HFFc6 (cell line): ENCODE measurements around the gene SMC1B. TPM values are rescaled to one million over a fixed set of nuclear protein-coding genes. Genes with fewer than 3 reads are reported as not detected.
"Not testable (repeated sequence)": the region's sequence is repeated elsewhere in the genome, so short reads cannot be mapped to it uniquely, and the experiment has no call there.

Experiments used
- DNase-seq: peaks from one replicate; pipeline ENCODE4 v3.0.0-alpha.2; 2018
- H3K27ac Mint-ChIP-seq: 2 replicates; pipeline ENCODE4 v1.8.0; 2020; ENCODE audit warnings: mild to moderate bottlenecking, mixed read lengths
- H3K27me3 Mint-ChIP-seq: 2 replicates; pipeline ENCODE4 v1.8.0; 2021; ENCODE audit warnings: mild to moderate bottlenecking, moderate library complexity, mixed read lengths; ENCODE audit not compliant: insufficient read depth
- H3K36me3 Mint-ChIP-seq: 2 replicates; pipeline ENCODE4 v1.8.0; 2021; ENCODE audit warnings: low read depth, mixed read lengths
- H3K4me1 Mint-ChIP-seq: 2 replicates; pipeline ENCODE4 v1.8.0; 2020; ENCODE audit warnings: low read depth, mixed read lengths
- H3K4me3 Mint-ChIP-seq: 2 replicates; pipeline ENCODE4 v1.8.0; 2020; ENCODE audit warnings: mild to moderate bottlenecking, moderate library complexity, mixed read lengths
- H3K9me3 Mint-ChIP-seq: 2 replicates; pipeline ENCODE4 v1.8.0; 2020; ENCODE audit warnings: mild to moderate bottlenecking, mixed read lengths
- total RNA-seq, 6 experiments: library from RNA; stranded (reverse); fragmentation: NEBNext Ultra II Directional; extraction: Animal tissue kit (Norgen Biotek cat#: 25700); gene quantifications; 2 replicates in 1 of 6; 3 replicates in 5 of 6; pipeline ENCODE4 v1.2.3, GENCODE V29; 2021
- TF ChIP-seq, protein P1 (sequence below): fragments of 200-600 bp; sonication (generic); IDR thresholded peaks from 2 replicates; pipeline ENCODE4 v1.5.0; 2021; ENCODE audit warnings: antibody characterized with exemption, mild to moderate bottlenecking

The SMC1B gene
- total RNA-seq, 6 experiments from 2014 or later: 0.06 TPM; not detected in 5

- Mint-ChIP-seq H3K4me3 (no peak overlapping the region), H3K27ac (no peak overlapping the region), H3K9me3 (no peaks in the 10 kb centered on the region), H3K36me3 (no peaks in the 10 kb centered on the region), H3K4me1 (peaks cover 6% of the 10 kb centered on the region), H3K27me3 (peaks cover 10% of the 10 kb centered on the region)
- TF ChIP-seq, protein P1, sequence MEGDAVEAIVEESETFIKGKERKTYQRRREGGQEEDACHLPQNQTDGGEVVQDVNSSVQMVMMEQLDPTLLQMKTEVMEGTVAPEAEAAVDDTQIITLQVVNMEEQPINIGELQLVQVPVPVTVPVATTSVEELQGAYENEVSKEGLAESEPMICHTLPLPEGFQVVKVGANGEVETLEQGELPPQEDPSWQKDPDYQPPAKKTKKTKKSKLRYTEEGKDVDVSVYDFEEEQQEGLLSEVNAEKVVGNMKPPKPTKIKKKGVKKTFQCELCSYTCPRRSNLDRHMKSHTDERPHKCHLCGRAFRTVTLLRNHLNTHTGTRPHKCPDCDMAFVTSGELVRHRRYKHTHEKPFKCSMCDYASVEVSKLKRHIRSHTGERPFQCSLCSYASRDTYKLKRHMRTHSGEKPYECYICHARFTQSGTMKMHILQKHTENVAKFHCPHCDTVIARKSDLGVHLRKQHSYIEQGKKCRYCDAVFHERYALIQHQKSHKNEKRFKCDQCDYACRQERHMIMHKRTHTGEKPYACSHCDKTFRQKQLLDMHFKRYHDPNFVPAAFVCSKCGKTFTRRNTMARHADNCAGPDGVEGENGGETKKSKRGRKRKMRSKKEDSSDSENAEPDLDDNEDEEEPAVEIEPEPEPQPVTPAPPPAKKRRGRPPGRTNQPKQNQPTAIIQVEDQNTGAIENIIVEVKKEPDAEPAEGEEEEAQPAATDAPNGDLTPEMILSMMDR: no peak
- no peak for DNase-seq
Measured at GRCh38 chr22:45298934-45299505, 114.4 kb downstream of the SMC1B start.

DNA sequence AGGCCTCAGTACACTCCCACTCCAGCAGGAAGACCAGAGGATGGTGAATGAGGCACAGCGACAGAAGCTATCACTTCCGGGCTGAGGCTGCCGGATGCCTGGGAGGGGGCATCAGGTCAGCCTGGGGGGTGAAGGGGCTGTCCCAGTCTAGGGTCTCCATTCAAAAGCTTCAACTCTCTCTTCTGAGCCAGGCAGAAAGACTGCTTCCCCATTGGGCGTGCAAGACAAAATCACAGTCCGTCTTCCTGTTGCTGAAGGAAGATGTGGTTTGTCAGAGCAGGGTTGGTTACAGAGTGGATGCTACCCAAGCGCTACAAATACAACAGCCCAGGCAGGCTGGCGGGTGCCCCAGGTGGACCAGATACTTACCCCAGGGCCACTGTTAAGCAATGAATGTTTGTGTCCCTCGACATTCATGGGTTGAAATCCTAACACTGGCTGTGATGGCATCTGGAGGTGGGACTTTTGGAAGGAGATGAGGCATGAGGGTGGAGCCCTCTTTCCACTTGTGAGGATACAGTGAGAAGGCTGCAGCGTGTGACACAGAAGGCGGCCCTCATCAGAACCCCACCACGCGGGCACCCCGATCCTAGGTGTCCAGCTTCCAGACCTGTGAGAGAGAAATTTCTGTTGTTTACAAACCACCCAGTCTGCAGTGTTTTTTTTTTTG is 116.6 kb downstream of the SMC1B start:
- H3K27ac Mint-ChIP-seq: no peak overlapping the region
- peaks cover 19% of the 10 kb centered on the region for H3K27me3 Mint-ChIP-seq
- no peak overlapping the region for H3K4me3 Mint-ChIP-seq
- H3K9me3 Mint-ChIP-seq: no peaks in the 10 kb centered on the region
- H3K4me1 Mint-ChIP-seq: peaks cover 2% of the 10 kb centered on the region
- no peaks in the 10 kb centered on the region for H3K36me3 Mint-ChIP-seq
- TF ChIP-seq, protein P1: no peak
- DNase-seq: no peak

- TF ChIP-seq, protein P1: no peak
- no peaks in the 10 kb centered on the region for H3K4me1 Mint-ChIP-seq
- no peak for DNase-seq
- H3K27me3 Mint-ChIP-seq: peaks cover 19% of the 10 kb centered on the region
- H3K4me3 Mint-ChIP-seq: no peak overlapping the region
- H3K36me3 Mint-ChIP-seq: no peaks in the 10 kb centered on the region
- no peaks in the 10 kb centered on the region for H3K9me3 Mint-ChIP-seq
- H3K27ac Mint-ChIP-seq: no peak overlapping the region
Measured at GRCh38 chr22:45295492-45295891, 117.9 kb downstream of the SMC1B start.

DNA sequence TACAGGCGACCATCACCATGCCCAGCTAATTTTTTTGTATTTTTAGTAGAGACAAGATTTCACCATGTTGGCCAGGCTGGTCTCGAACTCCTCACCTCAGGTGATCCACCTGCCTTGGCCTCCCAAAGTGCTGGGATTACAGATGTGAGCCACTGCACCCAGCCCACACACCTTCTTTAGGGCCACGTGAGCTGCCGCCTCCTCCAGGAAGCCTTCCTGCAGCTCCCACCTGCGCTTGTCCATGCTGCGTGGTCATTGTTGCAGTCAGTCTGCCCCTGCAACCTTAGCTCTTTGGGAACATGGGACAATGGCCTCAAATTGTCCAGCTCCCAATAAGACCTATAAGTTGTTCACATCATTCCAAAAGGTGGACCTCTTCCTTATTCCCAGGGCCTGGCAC is 118.4 kb downstream of the SMC1B start:
- not testable (repeated sequence) for H3K4me1 Mint-ChIP-seq, H3K36me3 Mint-ChIP-seq, H3K27ac Mint-ChIP-seq, H3K9me3 Mint-ChIP-seq, H3K4me3 Mint-ChIP-seq, DNase-seq
- peaks cover 19% of the 10 kb centered on the region for H3K27me3 Mint-ChIP-seq

Other genes with a start within 250 kb of the SMC1B start
- gene NUP50, start 249.7 kb downstream of the SMC1B start, total RNA-seq: 10 to 100 TPM; 44.3 to 63.0 (median 56.6) TPM
- gene KIAA0930, start 172.7 kb downstream of the SMC1B start, total RNA-seq: 10 to 100 TPM; 53.9 to 70.1 (median 57.8) TPM
- gene UPK3A, start 128.7 kb downstream of the SMC1B start, total RNA-seq: not detected
- gene FAM118A, start 103.7 kb downstream of the SMC1B start, total RNA-seq: 10 to 100 TPM in 4 of 6 experiments, 1 to 10 TPM in 2; 8.6 to 13.2 (median 10.7) TPM
- gene RIBC2, start 94 bp upstream of the SMC1B start, total RNA-seq: 1 to 10 TPM; 1.0 to 3.7 (median 2.4) TPM
- 100 to 1,000 TPM; 199 to 346 (median 326) TPM for gene FBLN1, start 89.3 kb upstream of the SMC1B start, total RNA-seq